HEK293 (cell line): Measurements from ENCODE around the gene HOXA4.

ENCODE experiments used
- GLI2 ChIP-seq: fragments of 450-650 bp; formaldehyde crosslinking; IDR thresholded peaks from 2 replicates; pipeline ENCODE4; 2017; ENCODE audit warnings: missing biosample characterization, missing genetic modification characterization, low read depth, borderline replicate concordance
- ZFP3 ChIP-seq: fragments of 450-650 bp; formaldehyde crosslinking; IDR thresholded peaks from 2 replicates; pipeline ENCODE4 v1.5.1; 2016; ENCODE audit warnings: low read depth, missing biosample characterization, missing genetic modification characterization
- ZNF214 ChIP-seq: fragments of 450-650 bp; formaldehyde crosslinking; IDR thresholded peaks from 2 replicates; pipeline ENCODE4 v1.5.1; 2017; ENCODE audit warnings: missing biosample characterization, mild to moderate bottlenecking, missing genetic modification characterization, borderline replicate concordance
- ZNF24 ChIP-seq: fragments of 450-650 bp; formaldehyde crosslinking; IDR thresholded peaks from 2 replicates; pipeline ENCODE4 v1.5.1; 2016; ENCODE audit warnings: missing biosample characterization, missing genetic modification characterization
- ZNF274 ChIP-seq, 2 experiments: fragments of 200-500 bp in 1 of 2; fragments of 450-650 bp in 1 of 2; sonication (Bioruptor generic) in 1 of 2; formaldehyde crosslinking in 1 of 2; IDR thresholded peaks; 2 replicates each; pipeline versions ENCODE4 v1.5.1 to v1.6.1; 2014 to 2016; ENCODE audit warnings: borderline replicate concordance in 1 of 2, inconsistent platforms in 1 of 2, low read length in 1 of 2, missing biosample characterization in 1 of 2, missing genetic modification characterization in 1 of 2
- ZNF777 ChIP-seq: fragments of 450-650 bp; formaldehyde crosslinking; IDR thresholded peaks from 2 replicates; pipeline ENCODE4 v1.5.1; 2017; ENCODE audit warnings: missing biosample characterization, missing genetic modification characterization, borderline replicate concordance
- ZSCAN30 ChIP-seq: fragments of 450-650 bp; IDR thresholded peaks from 2 replicates; pipeline ENCODE4 v1.5.1; 2018; ENCODE audit warnings: missing biosample characterization, mild to moderate bottlenecking, missing genetic modification characterization, moderate library complexity
- TF ChIP-seq, protein P1 (sequence below): fragments of 450-650 bp; formaldehyde crosslinking; IDR thresholded peaks from 2 replicates; pipeline ENCODE4 v1.5.1; 2016; ENCODE audit warnings: missing biosample characterization, missing genetic modification characterization
- TF ChIP-seq, protein P2 (sequence below): fragments of 450-650 bp; formaldehyde crosslinking; IDR thresholded peaks from 2 replicates; pipeline ENCODE4 v1.5.1; 2016; ENCODE audit warnings: missing biosample characterization, missing genetic modification characterization

DNA sequence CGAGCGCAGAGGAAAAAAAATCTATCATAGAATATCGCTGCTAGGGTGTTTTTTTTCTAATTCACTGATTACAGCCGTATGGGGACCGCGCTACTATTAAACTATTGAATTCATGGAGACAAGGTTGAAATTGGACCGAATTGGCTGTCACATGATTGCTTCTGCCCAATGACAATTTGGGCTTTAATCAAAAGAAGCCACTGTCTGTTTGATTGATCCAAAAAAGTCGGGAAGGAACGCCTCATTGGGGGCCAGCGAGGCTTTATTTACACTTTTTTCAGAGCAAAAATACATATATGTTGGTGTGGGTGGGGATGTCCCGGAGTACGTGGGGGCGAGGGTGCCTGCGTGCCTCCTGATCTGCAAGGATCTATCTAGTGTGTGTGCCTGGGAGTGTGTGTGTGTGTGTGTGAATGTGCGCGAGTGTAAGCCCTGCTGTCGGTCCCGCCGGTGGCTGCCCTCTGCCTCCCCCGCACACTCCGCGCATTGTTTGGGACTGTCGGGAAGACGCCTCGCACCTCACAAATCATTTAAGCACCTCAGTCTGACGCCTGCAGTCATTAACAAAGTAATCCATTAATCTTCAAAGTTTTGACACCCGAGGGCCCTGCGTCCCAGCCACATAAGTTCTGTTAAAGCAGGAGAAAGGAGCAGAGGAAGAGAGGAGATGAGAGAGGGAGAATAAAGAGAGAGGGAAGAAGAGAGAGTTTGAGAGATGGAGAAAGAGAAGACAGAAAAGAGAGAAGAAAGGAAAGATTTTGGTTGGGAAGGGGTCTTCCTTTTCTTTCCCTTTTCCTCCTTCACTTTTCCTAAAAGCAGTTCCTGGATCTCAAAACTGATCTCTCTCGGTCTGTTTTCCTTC, 27.7 kb downstream of the HOXA4 start, which contains the start of gene HOXA2:
- TF ChIP-seq ZNF777 (tag by site-specific recombination) (no peak), ZNF214 (no peak), ZNF274 (IDR thresholded peaks at IDR 0.05; ENCODE audit: low read length) (no peak), ZNF274 (tag by site-specific recombination; IDR thresholded peaks at IDR 0.05; ENCODE audit: borderline replicate concordance) (no peak), GLI2 (tag by site-specific recombination) (no peak), ZNF24 (tag by site-specific recombination) (no peak), ZSCAN30 (tag by site-specific recombination) (no peak), ZFP3 (tag by site-specific recombination) (no peak)
- TF ChIP-seq, protein P1, sequence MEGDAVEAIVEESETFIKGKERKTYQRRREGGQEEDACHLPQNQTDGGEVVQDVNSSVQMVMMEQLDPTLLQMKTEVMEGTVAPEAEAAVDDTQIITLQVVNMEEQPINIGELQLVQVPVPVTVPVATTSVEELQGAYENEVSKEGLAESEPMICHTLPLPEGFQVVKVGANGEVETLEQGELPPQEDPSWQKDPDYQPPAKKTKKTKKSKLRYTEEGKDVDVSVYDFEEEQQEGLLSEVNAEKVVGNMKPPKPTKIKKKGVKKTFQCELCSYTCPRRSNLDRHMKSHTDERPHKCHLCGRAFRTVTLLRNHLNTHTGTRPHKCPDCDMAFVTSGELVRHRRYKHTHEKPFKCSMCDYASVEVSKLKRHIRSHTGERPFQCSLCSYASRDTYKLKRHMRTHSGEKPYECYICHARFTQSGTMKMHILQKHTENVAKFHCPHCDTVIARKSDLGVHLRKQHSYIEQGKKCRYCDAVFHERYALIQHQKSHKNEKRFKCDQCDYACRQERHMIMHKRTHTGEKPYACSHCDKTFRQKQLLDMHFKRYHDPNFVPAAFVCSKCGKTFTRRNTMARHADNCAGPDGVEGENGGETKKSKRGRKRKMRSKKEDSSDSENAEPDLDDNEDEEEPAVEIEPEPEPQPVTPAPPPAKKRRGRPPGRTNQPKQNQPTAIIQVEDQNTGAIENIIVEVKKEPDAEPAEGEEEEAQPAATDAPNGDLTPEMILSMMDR (tag by site-specific recombination) = no peak
- TF ChIP-seq, protein P2, sequence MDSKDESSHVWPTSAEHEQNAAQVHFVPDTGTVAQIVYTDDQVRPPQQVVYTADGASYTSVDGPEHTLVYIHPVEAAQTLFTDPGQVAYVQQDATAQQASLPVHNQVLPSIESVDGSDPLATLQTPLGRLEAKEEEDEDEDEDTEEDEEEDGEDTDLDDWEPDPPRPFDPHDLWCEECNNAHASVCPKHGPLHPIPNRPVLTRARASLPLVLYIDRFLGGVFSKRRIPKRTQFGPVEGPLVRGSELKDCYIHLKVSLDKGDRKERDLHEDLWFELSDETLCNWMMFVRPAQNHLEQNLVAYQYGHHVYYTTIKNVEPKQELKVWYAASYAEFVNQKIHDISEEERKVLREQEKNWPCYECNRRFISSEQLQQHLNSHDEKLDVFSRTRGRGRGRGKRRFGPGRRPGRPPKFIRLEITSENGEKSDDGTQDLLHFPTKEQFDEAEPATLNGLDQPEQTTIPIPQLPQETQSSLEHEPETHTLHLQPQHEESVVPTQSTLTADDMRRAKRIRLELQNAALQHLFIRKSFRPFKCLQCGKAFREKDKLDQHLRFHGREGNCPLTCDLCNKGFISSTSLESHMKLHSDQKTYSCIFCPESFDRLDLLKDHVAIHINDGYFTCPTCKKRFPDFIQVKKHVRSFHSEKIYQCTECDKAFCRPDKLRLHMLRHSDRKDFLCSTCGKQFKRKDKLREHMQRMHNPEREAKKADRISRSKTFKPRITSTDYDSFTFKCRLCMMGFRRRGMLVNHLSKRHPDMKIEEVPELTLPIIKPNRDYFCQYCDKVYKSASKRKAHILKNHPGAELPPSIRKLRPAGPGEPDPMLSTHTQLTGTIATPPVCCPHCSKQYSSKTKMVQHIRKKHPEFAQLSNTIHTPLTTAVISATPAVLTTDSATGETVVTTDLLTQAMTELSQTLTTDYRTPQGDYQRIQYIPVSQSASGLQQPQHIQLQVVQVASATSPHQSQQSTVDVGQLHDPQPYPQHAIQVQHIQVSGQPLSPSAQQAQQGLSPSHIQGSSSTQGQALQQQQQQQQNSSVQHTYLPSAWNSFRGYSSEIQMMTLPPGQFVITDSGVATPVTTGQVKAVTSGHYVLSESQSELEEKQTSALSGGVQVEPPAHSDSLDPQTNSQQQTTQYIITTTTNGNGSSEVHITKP (tag by site-specific recombination) = no peak
